HFFc6 (cell line): ENCODE results near the gene XPC. TPM values are rescaled to one million over a fixed set of nuclear protein-coding genes. Genes with fewer than 3 reads are reported as not detected.

Experiments used
- DNase-seq: peaks from one replicate; pipeline ENCODE4 v3.0.0-alpha.2; 2018
- H3K27ac Mint-ChIP-seq: 2 replicates; pipeline ENCODE4 v1.8.0; 2020; ENCODE audit warnings: mild to moderate bottlenecking, mixed read lengths
- H3K27me3 Mint-ChIP-seq: 2 replicates; pipeline ENCODE4 v1.8.0; 2021; ENCODE audit warnings: mild to moderate bottlenecking, moderate library complexity, mixed read lengths; ENCODE audit not compliant: insufficient read depth
- H3K36me3 Mint-ChIP-seq: 2 replicates; pipeline ENCODE4 v1.8.0; 2021; ENCODE audit warnings: low read depth, mixed read lengths
- H3K4me1 Mint-ChIP-seq: 2 replicates; pipeline ENCODE4 v1.8.0; 2020; ENCODE audit warnings: low read depth, mixed read lengths
- H3K4me3 Mint-ChIP-seq: 2 replicates; pipeline ENCODE4 v1.8.0; 2020; ENCODE audit warnings: mild to moderate bottlenecking, moderate library complexity, mixed read lengths
- H3K9me3 Mint-ChIP-seq: 2 replicates; pipeline ENCODE4 v1.8.0; 2020; ENCODE audit warnings: mild to moderate bottlenecking, mixed read lengths
- CTCF ChIP-seq: fragments of 200-600 bp; sonication (generic); IDR thresholded peaks from 2 replicates; pipeline ENCODE4 v1.5.0; 2021; ENCODE audit warnings: antibody characterized with exemption, mild to moderate bottlenecking
- total RNA-seq, 6 experiments: library from RNA; stranded (reverse); fragmentation: NEBNext Ultra II Directional; extraction: Animal tissue kit (Norgen Biotek cat#: 25700); gene quantifications; 2 replicates in 1 of 6; 3 replicates in 5 of 6; pipeline ENCODE4 v1.2.3, GENCODE V29; 2021

XPC gene
- total RNA-seq, 6 experiments from 2014 or later = 38.7 to 40.3 (median 39.5) TPM

- Mint-ChIP-seq H3K4me1 (peaks cover 37% of the 10 kb centered on the region), H3K27ac (peak overlapping the region; percentile 71), H3K9me3 (no peaks in the 10 kb centered on the region), H3K27me3 (peaks cover 11% of the 10 kb centered on the region; the same call in 1 of the 2 replicates), H3K36me3 (peaks cover 63% of the 10 kb centered on the region), H3K4me3 (no peak overlapping the region)
- DNase-seq = no peak
- TF ChIP-seq CTCF = no peak
Observed at GRCh38 chr3:14132689-14133088, 45.7 kb downstream of the XPC start.

- Mint-ChIP-seq H3K4me1 (peaks cover 41% of the 10 kb centered on the region), H3K9me3 (no peaks in the 10 kb centered on the region), H3K4me3 (no peak overlapping the region), H3K27me3 (peaks cover 11% of the 10 kb centered on the region; the same call in 1 of the 2 replicates), H3K36me3 (peaks cover 67% of the 10 kb centered on the region), H3K27ac (no peak overlapping the region)
- TF ChIP-seq CTCF = no peak
- DNase-seq = no peak
Observed at GRCh38 chr3:14132120-14132519, 46.3 kb downstream of the XPC start.

GRCh38 chr3:14131134-14131533 is 47.3 kb downstream of the XPC start:
- TF ChIP-seq CTCF = no peak
- peaks cover 11% of the 10 kb centered on the region; the same call in 1 of the 2 replicates for H3K27me3 Mint-ChIP-seq
- H3K4me1 Mint-ChIP-seq = peaks cover 41% of the 10 kb centered on the region
- no peak for DNase-seq
- no peaks in the 10 kb centered on the region for H3K9me3 Mint-ChIP-seq
- H3K36me3 Mint-ChIP-seq = peaks cover 68% of the 10 kb centered on the region
- no peak overlapping the region for H3K4me3 Mint-ChIP-seq
- H3K27ac Mint-ChIP-seq = peak overlapping the region; percentile 41; the same call in 1 of the 2 replicates

- Mint-ChIP-seq H3K4me1 (peaks cover 41% of the 10 kb centered on the region), H3K9me3 (no peaks in the 10 kb centered on the region), H3K27ac (no peak overlapping the region), H3K27me3 (peaks cover 11% of the 10 kb centered on the region; the same call in 1 of the 2 replicates), H3K4me3 (no peak overlapping the region), H3K36me3 (peaks cover 64% of the 10 kb centered on the region)
- TF ChIP-seq CTCF = no peak
- no peak for DNase-seq
Observed at GRCh38 chr3:14130707-14131106, 47.7 kb downstream of the XPC start.

- TF ChIP-seq CTCF = no peak
Observed at GRCh38 chr3:14130230-14130629, 48.2 kb downstream of the XPC start.

GRCh38 chr3:14129296-14129695 is 49.1 kb downstream of the XPC start:
- H3K4me3 Mint-ChIP-seq = no peak overlapping the region
- peaks cover 64% of the 10 kb centered on the region for H3K36me3 Mint-ChIP-seq
- H3K9me3 Mint-ChIP-seq = no peaks in the 10 kb centered on the region
- peaks cover 39% of the 10 kb centered on the region for H3K4me1 Mint-ChIP-seq
- H3K27ac Mint-ChIP-seq = no peak overlapping the region
- peaks cover 12% of the 10 kb centered on the region for H3K27me3 Mint-ChIP-seq
- TF ChIP-seq CTCF = no peak
- DNase-seq = no peak

More at GRCh38 chr3:14130230-14130629, 48.2 kb downstream of the XPC start:
- H3K27ac Mint-ChIP-seq = no peak overlapping the region; the same call in 1 of the 2 replicates
- H3K4me3 Mint-ChIP-seq = no peak overlapping the region
- H3K27me3 Mint-ChIP-seq = peaks cover 13% of the 10 kb centered on the region
- no peaks in the 10 kb centered on the region for H3K9me3 Mint-ChIP-seq
- peaks cover 39% of the 10 kb centered on the region for H3K4me1 Mint-ChIP-seq
- peaks cover 64% of the 10 kb centered on the region for H3K36me3 Mint-ChIP-seq
- no peak for DNase-seq
